MM.1S (cell line): ENCODE data around the gene SLC4A5.
A peak's percentile ranks its signal among the peaks of the same experiment; 100 is the strongest.

ENCODE experiments used
- DNase-seq: peaks from one replicate; pipeline ENCODE4 v3.0.0-alpha.2; 2015
- H2AFZ ChIP-seq: fragments of 300-600 bp; sonication (generic); 2 replicates; pipeline ENCODE4 v1.6.0; 2016; ENCODE audit warnings: antibody characterized with exemption, low read length
- H3F3A ChIP-seq: fragments of 300-600 bp; sonication (generic); 2 replicates; pipeline ENCODE4 v1.6.1; 2016; ENCODE audit warnings: mild to moderate bottlenecking, antibody characterized with exemption, low read length, moderate library complexity, mixed read lengths; ENCODE audit not compliant: insufficient read depth
- H3K27ac ChIP-seq: fragments of 300-600 bp; sonication (generic); 2 replicates; pipeline ENCODE4 v1.5.1; 2016; ENCODE audit warnings: mild to moderate bottlenecking, low read length
- H3K27me3 ChIP-seq: fragments of 300-600 bp; sonication (generic); replicated peaks from 2 replicates; pipeline ENCODE4 v1.6.0; 2016; ENCODE audit warnings: low read length; ENCODE audit not compliant: insufficient read depth
- H3K36me3 ChIP-seq: fragments of 300-600 bp; sonication (generic); replicated peaks from 2 replicates; pipeline ENCODE4 v1.6.1; 2016; ENCODE audit warnings: mild to moderate bottlenecking, low read length, mixed read lengths; ENCODE audit not compliant: insufficient read depth
- H3K4me1 ChIP-seq: fragments of 300-600 bp; sonication (generic); 2 replicates; pipeline ENCODE4 v1.6.1; 2016; ENCODE audit warnings: low read length, mixed read lengths
- H3K4me2 ChIP-seq: fragments of 300-600 bp; sonication (generic); 2 replicates; pipeline ENCODE4 v1.6.0; 2016; ENCODE audit warnings: low read depth, low read length
- H3K4me3 ChIP-seq: fragments of 300-600 bp; sonication (generic); 2 replicates; pipeline ENCODE4 v1.5.1; 2016; ENCODE audit warnings: low read length, mixed read lengths
- H3K79me2 ChIP-seq: fragments of 300-600 bp; sonication (generic); 2 replicates; pipeline ENCODE4 v1.6.1; 2016; ENCODE audit warnings: mixed run types, low read length, mixed read lengths
- H3K9ac ChIP-seq: fragments of 300-600 bp; sonication (generic); 2 replicates; pipeline ENCODE4 v1.6.1; 2016; ENCODE audit warnings: low read length, mixed read lengths
- H3K9me2 ChIP-seq: fragments of 300-600 bp; sonication (generic); replicated peaks from 2 replicates; pipeline ENCODE4 v1.6.1; 2016; ENCODE audit warnings: mild to moderate bottlenecking, low read length, mixed read lengths; ENCODE audit not compliant: insufficient read depth
- H3K9me3 ChIP-seq: fragments of 300-600 bp; sonication (generic); replicated peaks from 2 replicates; pipeline ENCODE4 v1.6.1; 2016; ENCODE audit warnings: mild to moderate bottlenecking, low read length, mixed read lengths; ENCODE audit not compliant: insufficient read depth
- H4K20me1 ChIP-seq: fragments of 300-600 bp; sonication (generic); 2 replicates; pipeline ENCODE4 v1.6.1; 2016; ENCODE audit warnings: mild to moderate bottlenecking, low read length, moderate library complexity, mixed read lengths; ENCODE audit not compliant: insufficient read depth
- EZH2 ChIP-seq: fragments of 300-600 bp; sonication (generic); optimal IDR thresholded peaks from 2 replicates; pipeline ENCODE3; 2017; ENCODE audit warnings: low read depth, mild to moderate bottlenecking, antibody characterized with exemption, low read length, mixed read lengths
- EZH2phosphoT487 ChIP-seq: fragments of 300-600 bp; sonication (generic); IDR thresholded peaks from 2 replicates; pipeline ENCODE4 v1.6.1; 2018; ENCODE audit warnings: antibody characterized with exemption, low read length
- TF ChIP-seq, protein P1 (sequence below): fragments of 300-600 bp; sonication (generic); IDR thresholded peaks from 2 replicates; pipeline ENCODE4 v1.5.1; 2016; ENCODE audit warnings: antibody characterized with exemption, low read length, mixed read lengths

The SLC4A5 gene

GRCh38 chr2:74291886-74292621 lies 51.2 kb downstream of the SLC4A5 start:
- no peaks in the 10 kb centered on the region for H3K27me3 ChIP-seq
- H3F3A ChIP-seq = peaks cover 4% of the 10 kb centered on the region; the same call in 1 of the 2 replicates
- no peak overlapping the region for H2AFZ ChIP-seq
- H3K27ac ChIP-seq = no peak overlapping the region
- H3K36me3 ChIP-seq = no peaks in the 10 kb centered on the region
- H3K4me3 ChIP-seq = no peak overlapping the region
- H3K9ac ChIP-seq = no peak overlapping the region
- H3K9me3 ChIP-seq = no peaks in the 10 kb centered on the region
- DNase-seq = no peak
- H4K20me1 ChIP-seq = no peaks in the 10 kb centered on the region
- H3K4me2 ChIP-seq = no peak overlapping the region
- no peak for TF ChIP-seq EZH2
- TF ChIP-seq, protein P1, sequence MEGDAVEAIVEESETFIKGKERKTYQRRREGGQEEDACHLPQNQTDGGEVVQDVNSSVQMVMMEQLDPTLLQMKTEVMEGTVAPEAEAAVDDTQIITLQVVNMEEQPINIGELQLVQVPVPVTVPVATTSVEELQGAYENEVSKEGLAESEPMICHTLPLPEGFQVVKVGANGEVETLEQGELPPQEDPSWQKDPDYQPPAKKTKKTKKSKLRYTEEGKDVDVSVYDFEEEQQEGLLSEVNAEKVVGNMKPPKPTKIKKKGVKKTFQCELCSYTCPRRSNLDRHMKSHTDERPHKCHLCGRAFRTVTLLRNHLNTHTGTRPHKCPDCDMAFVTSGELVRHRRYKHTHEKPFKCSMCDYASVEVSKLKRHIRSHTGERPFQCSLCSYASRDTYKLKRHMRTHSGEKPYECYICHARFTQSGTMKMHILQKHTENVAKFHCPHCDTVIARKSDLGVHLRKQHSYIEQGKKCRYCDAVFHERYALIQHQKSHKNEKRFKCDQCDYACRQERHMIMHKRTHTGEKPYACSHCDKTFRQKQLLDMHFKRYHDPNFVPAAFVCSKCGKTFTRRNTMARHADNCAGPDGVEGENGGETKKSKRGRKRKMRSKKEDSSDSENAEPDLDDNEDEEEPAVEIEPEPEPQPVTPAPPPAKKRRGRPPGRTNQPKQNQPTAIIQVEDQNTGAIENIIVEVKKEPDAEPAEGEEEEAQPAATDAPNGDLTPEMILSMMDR = no peak
- TF ChIP-seq EZH2phosphoT487 = no peak
- H3K9me2 ChIP-seq = no peaks in the 10 kb centered on the region
- peaks cover 15% of the 10 kb centered on the region for H3K4me1 ChIP-seq
- no peaks in the 10 kb centered on the region for H3K79me2 ChIP-seq

GRCh38 chr2:74291218-74291544 lies 52.0 kb downstream of the SLC4A5 start:
- Histone ChIP-seq H3K9ac (peak overlapping the region; percentile 33; the same call in 1 of the 2 replicates), H3K4me1 (peaks cover 15% of the 10 kb centered on the region), H3K36me3 (no peaks in the 10 kb centered on the region), H3K27me3 (no peaks in the 10 kb centered on the region), H3K9me2 (no peaks in the 10 kb centered on the region), H3K4me3 (no peak overlapping the region), H4K20me1 (no peaks in the 10 kb centered on the region), H3K4me2 (peak overlapping the region; percentile 58; the same call in 1 of the 2 replicates), H2AFZ (peak overlapping the region; percentile 79), H3K27ac (peak overlapping the region; percentile 58; the same call in 1 of the 2 replicates), H3K9me3 (no peaks in the 10 kb centered on the region), H3K79me2 (no peaks in the 10 kb centered on the region), H3F3A (peaks cover 4% of the 10 kb centered on the region; the same call in 1 of the 2 replicates)
- TF ChIP-seq EZH2phosphoT487 = no peak
- TF ChIP-seq, protein P1 = no peak
- no peak for TF ChIP-seq EZH2
- DNase-seq = peak; percentile 54

- Histone ChIP-seq H3K36me3 (no peaks in the 10 kb centered on the region), H3K4me2 (peak overlapping the region; percentile 58), H3K9me2 (no peaks in the 10 kb centered on the region), H3K4me3 (no peak overlapping the region), H3K4me1 (peaks cover 15% of the 10 kb centered on the region), H2AFZ (peak overlapping the region; percentile 79), H3K79me2 (no peaks in the 10 kb centered on the region), H4K20me1 (no peaks in the 10 kb centered on the region), H3F3A (peaks cover 4% of the 10 kb centered on the region; the same call in 1 of the 2 replicates), H3K27me3 (no peaks in the 10 kb centered on the region), H3K27ac (peak overlapping the region; percentile 58; the same call in 1 of the 2 replicates), H3K9ac (peak overlapping the region; percentile 33; the same call in 1 of the 2 replicates), H3K9me3 (no peaks in the 10 kb centered on the region)
- peak; percentile 62 for DNase-seq
- TF ChIP-seq EZH2 (no peak), EZH2phosphoT487 (no peak)
- TF ChIP-seq, protein P1 = no peak
Measured at GRCh38 chr2:74290466-74291217, 52.6 kb downstream of the SLC4A5 start.
